Activated naive CD4-positive, alpha-beta T cell treated with anti-CD3 and anti-CD28 coated beads, Interleukin-2, amount 50 U/mL, for 24 hours (primary cell): ENCODE results near the gene GDAP1L1.

Experiments
- H3K27ac Mint-ChIP-seq: one replicate; pipeline ENCODE4 v1.8.0; 2021; ENCODE audit warnings: mild to moderate bottlenecking, mixed read lengths
- H3K27me3 Mint-ChIP-seq: one replicate; pipeline ENCODE4 v1.8.0; 2021; ENCODE audit warnings: mixed read lengths
- H3K36me3 Mint-ChIP-seq: one replicate; pipeline ENCODE4 v1.8.0; 2021; ENCODE audit warnings: mixed read lengths
- H3K4me1 Mint-ChIP-seq: one replicate; pipeline ENCODE4 v1.8.0; 2021; ENCODE audit warnings: mixed read lengths
- H3K4me3 Mint-ChIP-seq: one replicate; pipeline ENCODE4 v1.8.0; 2021; ENCODE audit warnings: mild to moderate bottlenecking, mixed read lengths
- H3K9me3 Mint-ChIP-seq: one replicate; pipeline ENCODE4 v1.8.0; 2021; ENCODE audit warnings: mixed read lengths

The GDAP1L1 gene

GRCh38 chr20:44247131-44247571 is at the start of gene GDAP1L1:
Gene GDAP1L1 (plus strand): TSS chr20:44247308. CDS start chr20:44247335, 27 bp downstream.
- Mint-ChIP-seq H3K4me3 (peak within 1 kb of the TSS; percentile 64), H3K9me3 (no peaks in the 10 kb centered on the region), H3K27me3 (peaks cover 14% of the 10 kb centered on the region), H3K27ac (no peak within 1 kb of the TSS), H3K4me1 (peaks cover 8% of the 10 kb centered on the region), H3K36me3 (peaks cover 3% of the 10 kb centered on the region)

GRCh38 chr20:44198872-44199271 is 48.2 kb upstream of the GDAP1L1 start:
- Mint-ChIP-seq H3K27me3 (no peaks in the 10 kb centered on the region), H3K4me1 (peaks cover 48% of the 10 kb centered on the region), H3K36me3 (peaks cover 22% of the 10 kb centered on the region), H3K4me3 (no peak overlapping the region), H3K27ac (peak overlapping the region; percentile 88), H3K9me3 (no peaks in the 10 kb centered on the region)

- peaks cover 54% of the 10 kb centered on the region for H3K4me1 Mint-ChIP-seq
- no peaks in the 10 kb centered on the region for H3K9me3 Mint-ChIP-seq
- no peaks in the 10 kb centered on the region for H3K27me3 Mint-ChIP-seq
- peaks cover 22% of the 10 kb centered on the region for H3K36me3 Mint-ChIP-seq
- peak overlapping the region; percentile 88 for H3K27ac Mint-ChIP-seq
- H3K4me3 Mint-ChIP-seq = no peak overlapping the region
These were observed 47.2 kb upstream of the GDAP1L1 start for GRCh38 chr20:44199877-44200276.

GRCh38 chr20:44200371-44200770 is 46.7 kb upstream of the GDAP1L1 start:
- no peaks in the 10 kb centered on the region for H3K9me3 Mint-ChIP-seq
- H3K27ac Mint-ChIP-seq = peak overlapping the region; percentile 96
- H3K27me3 Mint-ChIP-seq = no peaks in the 10 kb centered on the region
- no peak overlapping the region for H3K4me3 Mint-ChIP-seq
- peaks cover 22% of the 10 kb centered on the region for H3K36me3 Mint-ChIP-seq
- peaks cover 56% of the 10 kb centered on the region for H3K4me1 Mint-ChIP-seq

- H3K4me3 Mint-ChIP-seq = no peak overlapping the region
- H3K27me3 Mint-ChIP-seq = no peaks in the 10 kb centered on the region
- peaks cover 22% of the 10 kb centered on the region for H3K36me3 Mint-ChIP-seq
- H3K27ac Mint-ChIP-seq = peak overlapping the region; percentile 35
- peaks cover 59% of the 10 kb centered on the region for H3K4me1 Mint-ChIP-seq
- H3K9me3 Mint-ChIP-seq = no peaks in the 10 kb centered on the region
These were observed 46.1 kb upstream of the GDAP1L1 start for GRCh38 chr20:44200983-44201382.

GRCh38 chr20:44203161-44203560 is 43.9 kb upstream of the GDAP1L1 start:
- no peak overlapping the region for H3K4me3 Mint-ChIP-seq
- no peaks in the 10 kb centered on the region for H3K27me3 Mint-ChIP-seq
- H3K4me1 Mint-ChIP-seq = peaks cover 81% of the 10 kb centered on the region
- H3K36me3 Mint-ChIP-seq = peaks cover 26% of the 10 kb centered on the region
- no peak overlapping the region for H3K27ac Mint-ChIP-seq
- H3K9me3 Mint-ChIP-seq = no peaks in the 10 kb centered on the region

GRCh38 chr20:44204156-44204831 is 42.8 kb upstream of the GDAP1L1 start:
- peak overlapping the region; percentile 20 for H3K4me3 Mint-ChIP-seq
- H3K36me3 Mint-ChIP-seq = peaks cover 24% of the 10 kb centered on the region
- peaks cover 85% of the 10 kb centered on the region for H3K4me1 Mint-ChIP-seq
- no peaks in the 10 kb centered on the region for H3K9me3 Mint-ChIP-seq
- H3K27me3 Mint-ChIP-seq = no peaks in the 10 kb centered on the region
- H3K27ac Mint-ChIP-seq = peak overlapping the region; percentile 79

- peaks cover 20% of the 10 kb centered on the region for H3K36me3 Mint-ChIP-seq
- H3K4me3 Mint-ChIP-seq = no peak overlapping the region
- no peaks in the 10 kb centered on the region for H3K27me3 Mint-ChIP-seq
- H3K9me3 Mint-ChIP-seq = no peaks in the 10 kb centered on the region
- peaks cover 85% of the 10 kb centered on the region for H3K4me1 Mint-ChIP-seq
- no peak overlapping the region for H3K27ac Mint-ChIP-seq
These were observed 42.3 kb upstream of the GDAP1L1 start for GRCh38 chr20:44204832-44205215.

- H3K4me1 Mint-ChIP-seq = peaks cover 76% of the 10 kb centered on the region
- peak overlapping the region; percentile 2 for H3K27ac Mint-ChIP-seq
- H3K27me3 Mint-ChIP-seq = no peaks in the 10 kb centered on the region
- no peak overlapping the region for H3K4me3 Mint-ChIP-seq
- H3K9me3 Mint-ChIP-seq = no peaks in the 10 kb centered on the region
- H3K36me3 Mint-ChIP-seq = peaks cover 12% of the 10 kb centered on the region
These were observed 41.0 kb upstream of the GDAP1L1 start for GRCh38 chr20:44206132-44206531.

- Mint-ChIP-seq H3K4me3 (peak overlapping the region; percentile 65), H3K27me3 (no peaks in the 10 kb centered on the region), H3K36me3 (peaks cover 7% of the 10 kb centered on the region), H3K27ac (peak overlapping the region; percentile 68), H3K4me1 (peaks cover 78% of the 10 kb centered on the region), H3K9me3 (no peaks in the 10 kb centered on the region)
These were observed 39.9 kb upstream of the GDAP1L1 start for GRCh38 chr20:44207126-44207723.

GRCh38 chr20:44208165-44208564 is 38.9 kb upstream of the GDAP1L1 start:
- Mint-ChIP-seq H3K4me3 (peak overlapping the region; percentile 95), H3K4me1 (peaks cover 78% of the 10 kb centered on the region), H3K27me3 (no peaks in the 10 kb centered on the region), H3K27ac (no peak overlapping the region), H3K9me3 (no peaks in the 10 kb centered on the region), H3K36me3 (peaks cover 7% of the 10 kb centered on the region)

- H3K36me3 Mint-ChIP-seq = peaks cover 7% of the 10 kb centered on the region
- H3K27ac Mint-ChIP-seq = peak overlapping the region; percentile 68
- H3K9me3 Mint-ChIP-seq = no peaks in the 10 kb centered on the region
- no peaks in the 10 kb centered on the region for H3K27me3 Mint-ChIP-seq
- peak overlapping the region; percentile 95 for H3K4me3 Mint-ChIP-seq
- peaks cover 72% of the 10 kb centered on the region for H3K4me1 Mint-ChIP-seq
These were observed 38.3 kb upstream of the GDAP1L1 start for GRCh38 chr20:44208770-44209169.

GRCh38 chr20:44209686-44210405 is 37.3 kb upstream of the GDAP1L1 start:
- Mint-ChIP-seq H3K4me1 (peaks cover 71% of the 10 kb centered on the region), H3K27me3 (no peaks in the 10 kb centered on the region), H3K27ac (peak overlapping the region; percentile 97), H3K4me3 (peak overlapping the region; percentile 95), H3K36me3 (peaks cover 7% of the 10 kb centered on the region), H3K9me3 (no peaks in the 10 kb centered on the region)

- Mint-ChIP-seq H3K4me1 (peaks cover 74% of the 10 kb centered on the region), H3K4me3 (peak within 1 kb of the TSS; percentile 95), H3K36me3 (peaks cover 11% of the 10 kb centered on the region), H3K27me3 (no peaks in the 10 kb centered on the region), H3K27ac (peak within 1 kb of the TSS; percentile 97), H3K9me3 (no peaks in the 10 kb centered on the region)
These were observed 36.5 kb upstream of the GDAP1L1 start, which contains the start of gene OSER1 for GRCh38 chr20:44210406-44211176. Gene OSER1 (minus strand): TSS chr20:44210771. CDS start chr20:44206957, 3,814 bp downstream.
